IMR-90 (cell line): ENCODE results near the gene RIOX2. TPM values are rescaled to one million over a fixed set of nuclear protein-coding genes. Genes with fewer than 3 reads are reported as not detected.
A peak's percentile ranks its signal among the peaks of the same experiment; 100 is the strongest.

Experiments
- ATAC-seq: fragments of 200-7000 bp; cut with Tn5 transposase; 2 replicates; pipeline ENCODE4 v1.9.1; 2020; ENCODE audit warnings: low read depth, mild to moderate bottlenecking, moderate library complexity
- BruUV-seq: library from RNA; stranded (reverse); fragments of 400-500 nt; replicated peaks from 2 replicates; lab custom pipeline; 2021; lab: Mats Ljungman, UMichigan
- CTCF ChIA-PET: fragments of 300-600 bp; formaldehyde crosslinking; extraction: SDS; loops from one replicate; lab custom pipeline; 2021; ENCODE audit warnings: antibody characterized with exemption; lab: Yijun Ruan, JAX
- POLR2A ChIA-PET: fragments of 300-600 bp; sonication (Branson Sonifier 250); formaldehyde crosslinking; loops from one replicate; lab custom pipeline; 2022; ENCODE audit warnings: antibody characterized with exemption; ENCODE audit not compliant: unreplicated experiment; lab: Charles Lee
- DNase-seq: peaks from one replicate; pipeline ENCODE4 v3.0.0; 2013
- H2AFZ ChIP-seq: replicated peaks from 2 replicates; pipeline ENCODE3; 2013; ENCODE audit warnings: low read length, mild to moderate bottlenecking; ENCODE audit not compliant: poor library complexity
- H2AK5ac ChIP-seq: 2 replicates; pipeline ENCODE4 v1.6.1; 2013; ENCODE audit warnings: low read depth, low read length, inconsistent platforms
- H2AK9ac ChIP-seq: replicated peaks from 2 replicates; pipeline ENCODE3; 2013; ENCODE audit warnings: mild to moderate bottlenecking, low read depth, low read length, moderate library complexity; ENCODE audit not compliant: poor library complexity
- H2BK120ac ChIP-seq: 2 replicates; pipeline ENCODE4 v1.6.1; 2013; ENCODE audit warnings: low read depth, low read length, inconsistent platforms
- H2BK15ac ChIP-seq: 3 replicates; pipeline ENCODE4 v1.6.1; 2013; ENCODE audit warnings: low read depth, low read length, inconsistent platforms
- H2BK20ac ChIP-seq: 2 replicates; pipeline ENCODE4 v1.6.1; 2013; ENCODE audit warnings: low read depth, mild to moderate bottlenecking, inconsistent platforms, low read length, moderate library complexity
- H2BK5ac ChIP-seq: 2 replicates; pipeline ENCODE4 v1.6.1; 2013; ENCODE audit warnings: mild to moderate bottlenecking, low read depth, low read length, inconsistent platforms; ENCODE audit not compliant: poor library complexity, severe bottlenecking
- H3K14ac ChIP-seq: replicated peaks from 2 replicates; pipeline ENCODE4 v1.6.1; 2013; ENCODE audit warnings: low read depth, low read length, inconsistent platforms
- H3K18ac ChIP-seq: 2 replicates; pipeline ENCODE4 v1.6.1; 2013; ENCODE audit warnings: low read depth, low read length, control low read depth
- H3K23ac ChIP-seq: 2 replicates; pipeline ENCODE4 v1.6.1; 2013; ENCODE audit warnings: low read depth, low read length, inconsistent platforms
- H3K27ac ChIP-seq: 2 replicates; pipeline ENCODE4 v1.5.1; 2013; ENCODE audit warnings: mild to moderate bottlenecking, control low read depth, low read length; ENCODE audit not compliant: insufficient read depth
- H3K27me3 ChIP-seq: 2 replicates; pipeline ENCODE4 v1.6.1; 2013; ENCODE audit warnings: low read length; ENCODE audit not compliant: control insufficient read depth, insufficient read depth
- H3K36me3 ChIP-seq: 2 replicates; pipeline ENCODE4 v1.6.1; 2013; ENCODE audit warnings: low read length, mixed read lengths; ENCODE audit not compliant: control insufficient read depth, insufficient read depth
- H3K4ac ChIP-seq: 2 replicates; pipeline ENCODE4 v1.6.1; 2013; ENCODE audit warnings: low read depth, low read length, inconsistent platforms
- H3K4me1 ChIP-seq: 2 replicates; pipeline ENCODE4 v1.6.1; 2013; ENCODE audit warnings: low read length, mixed read lengths; ENCODE audit not compliant: control insufficient read depth, insufficient read depth
- H3K4me2 ChIP-seq: 2 replicates; pipeline ENCODE4 v1.6.1; 2013; ENCODE audit warnings: low read depth, mild to moderate bottlenecking, control low read depth, low read length, moderate library complexity
- H3K4me3 ChIP-seq: 2 replicates; pipeline ENCODE4 v1.5.1; 2013; ENCODE audit warnings: low read depth, mild to moderate bottlenecking, control low read depth, low read length, moderate library complexity; ENCODE audit not compliant: insufficient read depth
- H3K56ac ChIP-seq: 2 replicates; pipeline ENCODE4 v1.6.1; 2013; ENCODE audit warnings: low read length, inconsistent platforms; ENCODE audit not compliant: insufficient read depth; ENCODE audit errors: extremely low read depth
- H3K79me1 ChIP-seq, 2 experiments: 2 replicates each; pipeline ENCODE4 v1.6.1; 2013; ENCODE audit warnings: low read length in 2 of 2, inconsistent platforms in 1 of 2, low read depth in 1 of 2
- H3K9ac ChIP-seq: 2 replicates; pipeline ENCODE4 v1.6.1; 2013; ENCODE audit warnings: low read depth, low read length, control low read depth
- H3K9me1 ChIP-seq: 2 replicates; pipeline ENCODE4 v1.6.1; 2013; ENCODE audit warnings: low read length, inconsistent platforms; ENCODE audit not compliant: insufficient read depth
- H3K9me3 ChIP-seq: 2 replicates; pipeline ENCODE4 v1.6.1; 2013; ENCODE audit warnings: low read length; ENCODE audit not compliant: control insufficient read depth, insufficient read depth
- H4K20me1 ChIP-seq: 2 replicates; pipeline ENCODE4 v1.6.1; 2013; ENCODE audit warnings: low read length, inconsistent platforms; ENCODE audit not compliant: insufficient read depth
- H4K5ac ChIP-seq: 2 replicates; pipeline ENCODE4 v1.6.1; 2013; ENCODE audit warnings: mild to moderate bottlenecking, low read depth, low read length, control low read depth
- H4K8ac ChIP-seq, 2 experiments: 2 replicates each; pipeline ENCODE4 v1.6.1; 2013; ENCODE audit warnings: low read depth in 2 of 2, low read length in 2 of 2, control low read depth in 1 of 2, inconsistent platforms in 1 of 2
- H4K91ac ChIP-seq: 2 replicates; pipeline ENCODE4 v1.6.1; 2013; ENCODE audit warnings: low read depth, low read length, inconsistent platforms; ENCODE audit not compliant: insufficient read depth
- BHLHE40 ChIP-seq: fragments of 150-350 bp; IDR thresholded peaks from 2 replicates; pipeline ENCODE4 v1.6.1; 2016; ENCODE audit warnings: mild to moderate bottlenecking, low read depth, low read length
- CHD1 ChIP-seq: IDR thresholded peaks from 2 replicates; pipeline ENCODE4 v1.6.1; 2012; ENCODE audit warnings: low read depth, low read length, improper control_type of control experiment
- RFX5 ChIP-seq: IDR thresholded peaks from 2 replicates; pipeline ENCODE4 v1.8.0; 2012; ENCODE audit warnings: low read depth, mild to moderate bottlenecking, low read length, moderate library complexity
- SMC3 ChIP-seq: fragments of 150-350 bp; IDR thresholded peaks from 2 replicates; pipeline ENCODE4 v1.6.1; 2016; ENCODE audit warnings: low read depth, mild to moderate bottlenecking, antibody characterized with exemption, low read length, moderate library complexity
- WGBS, 2 experiments: methylation state at CpG; one replicate each; pipeline versions ENCODE4 v1.1.5 to v1.1.7; 2013; ENCODE audit warnings: missing lambda C conversion rate in 2 of 2; ENCODE audit not compliant: insufficient read length in 1 of 2; ENCODE audit errors: extremely low coverage in 2 of 2; 5-methylcytosine and 5-hydroxymethylcytosine counted together
- dilution Hi-C: fragments of 300-500 bp; cut with HindIII; formaldehyde crosslinking; loops from one replicate; pipeline ENCODE4 v1.14.3; 2018; ENCODE audit warnings: low sequenced_read_pairs; ENCODE audit not compliant: unreplicated experiment
- in situ Hi-C: fragments of 300-500 bp; cut with MboI; formaldehyde crosslinking; loops from 3 replicates; pipeline ENCODE4 v1.14.3; 2019; ENCODE audit warnings: low sequenced_read_pairs, inconsistent platforms, mixed read lengths
- intact Hi-C: fragments of 100-400 bp; cut with micrococcal nuclease; formaldehyde crosslinking; loops from 2 replicates; pipeline ENCODE4 v1.10.0; 2022
- polyA plus RNA-seq, 3 experiments: library from polyadenylated mRNA; depleted of rRNA; stranded (reverse); fragments of >200 nt; gene quantifications; 2 replicates each; pipeline ENCODE4 v1.2.3, GENCODE V29; 2012; ENCODE audit warnings: low replicate concordance in 1 of 3
- total RNA-seq: library from RNA; depleted of rRNA; stranded (reverse); fragments of >200 nt; gene quantifications from 2 replicates; pipeline ENCODE4 v1.2.3, GENCODE V29; 2012

Gene RIOX2
- total and polyA plus RNA-seq, 2 of the 4 experiments (the other 2 are of a cell fraction) = 17.2 to 26.7 TPM

GRCh38 chr3:97988784-97989568, 16.7 kb upstream of the RIOX2 start:
- H3K27me3 ChIP-seq = peaks cover 3% of the 10 kb centered on the region; the same call in 1 of the 2 replicates
- H2BK15ac ChIP-seq = no peak overlapping the region
- H3K56ac ChIP-seq = no peak overlapping the region
- H3K23ac ChIP-seq = no peak overlapping the region
- peak overlapping the region; percentile 54 for H2BK5ac ChIP-seq
- DNase-seq (no peak), ATAC-seq (no peak)
- H3K4me1 ChIP-seq = no peaks in the 10 kb centered on the region; the same call in 1 of the 2 replicates
- intact Hi-C loops (no loop called here), dilution Hi-C loops (no loop called here), in situ Hi-C loops (no loop called here)
- no peaks in the 10 kb centered on the region for H3K36me3 ChIP-seq
- no peak for TF ChIP-seq BHLHE40
- TF ChIP-seq SMC3 = no peak
- no peak for TF ChIP-seq CHD1
- no peak for TF ChIP-seq RFX5
- H3K18ac ChIP-seq = no peak overlapping the region
- WGBS, 2 experiments = 93% methylated on average over 2 of the region's 3 CpGs; no CpG with 5 or more reads in 1 of the 2 experiments
- no peak overlapping the region for H2AK5ac ChIP-seq
- CTCF ChIA-PET = no interaction called here
- POLR2A ChIA-PET = no interaction called here
- H3K4me2 ChIP-seq = no peak overlapping the region
- no peak overlapping the region for H3K27ac ChIP-seq
- no peak overlapping the region for H4K91ac ChIP-seq
- H2BK120ac ChIP-seq = no peak overlapping the region
- H3K4ac ChIP-seq = no peak overlapping the region
- no peaks in the 10 kb centered on the region for H3K9me3 ChIP-seq
- H3K9ac ChIP-seq = no peak overlapping the region
- H3K4me3 ChIP-seq = no peak overlapping the region
- no peak overlapping the region for H2BK20ac ChIP-seq
- no peak overlapping the region for H2AK9ac ChIP-seq
- H3K79me1 ChIP-seq = no peaks in the 10 kb centered on the region
- no peaks in the 10 kb centered on the region for H3K9me1 ChIP-seq
- H4K8ac ChIP-seq = no peak overlapping the region
- no TSS peak for BruUV-seq
- no peak overlapping the region for H4K5ac ChIP-seq
- H2AFZ ChIP-seq = no peak overlapping the region
- H3K14ac ChIP-seq = no peak overlapping the region
- H4K20me1 ChIP-seq = no peaks in the 10 kb centered on the region
